ENCODE data around the gene CD68.
A peak's percentile ranks its signal among the peaks of the same experiment; 100 is the strongest.
"Not testable (repeated sequence)": the region's sequence is repeated elsewhere in the genome, so short reads cannot be mapped to it uniquely, and the experiment has no call there.

Gene CD68

GRCh38 chr17:7583253-7584109 is 4.0 kb downstream of the CD68 start, which contains the start of gene MPDU1:
TSS of gene MPDU1 (plus strand) at chr17:7583852. CDS start at chr17:7583863, 11 bp downstream.
- H3K36me3 Mint-ChIP-seq (ENCODE audit: low read depth), result peaks cover 85% of the 10 kb centered on the region
- H3K4me3 Mint-ChIP-seq, result peak within 1 kb of the TSS; percentile 95
- peak; percentile 96 for DNase-seq
- H3K27me3 Mint-ChIP-seq, result no peaks in the 10 kb centered on the region
- peak within 1 kb of the TSS; percentile 100 for H3K27ac Mint-ChIP-seq
- peaks cover 62% of the 10 kb centered on the region for H3K4me1 Mint-ChIP-seq (ENCODE audit: low read depth)
- no peaks in the 10 kb centered on the region for H3K9me3 Mint-ChIP-seq

GRCh38 chr17:7586673-7587419 is 7.4 kb downstream of the CD68 start:
- Mint-ChIP-seq H3K36me3 (ENCODE audit: low read depth) (peaks cover 85% of the 10 kb centered on the region), H3K27ac (peak overlapping the region; percentile 71), H3K27me3 (no peaks in the 10 kb centered on the region), H3K9me3 (no peaks in the 10 kb centered on the region), H3K4me1 (ENCODE audit: low read depth) (peaks cover 35% of the 10 kb centered on the region), H3K4me3 (no peak overlapping the region)
- no peak for DNase-seq

GRCh38 chr17:7587420-7588151 is 8.1 kb downstream of the CD68 start:
- Mint-ChIP-seq H3K9me3 (no peaks in the 10 kb centered on the region), H3K27me3 (no peaks in the 10 kb centered on the region), H3K4me1 (ENCODE audit: low read depth) (peaks cover 27% of the 10 kb centered on the region), H3K4me3 (no peak overlapping the region), H3K27ac (peak overlapping the region; percentile 71), H3K36me3 (ENCODE audit: low read depth) (peaks cover 86% of the 10 kb centered on the region)
- no peak for DNase-seq

- Mint-ChIP-seq H3K9me3 (no peaks in the 10 kb centered on the region), H3K36me3 (ENCODE audit: low read depth) (peaks cover 89% of the 10 kb centered on the region), H3K4me3 (no peak overlapping the region), H3K27ac (no peak overlapping the region), H3K27me3 (no peaks in the 10 kb centered on the region), H3K4me1 (ENCODE audit: low read depth) (peaks cover 20% of the 10 kb centered on the region)
- DNase-seq, result no peak
Measured at GRCh38 chr17:7588553-7589203, 9.2 kb downstream of the CD68 start.

GRCh38 chr17:7589204-7589868 is 9.9 kb downstream of the CD68 start:
- no peak overlapping the region for H3K4me3 Mint-ChIP-seq
- H3K4me1 Mint-ChIP-seq (ENCODE audit: low read depth), result peaks cover 19% of the 10 kb centered on the region
- no peaks in the 10 kb centered on the region for H3K27me3 Mint-ChIP-seq
- no peak overlapping the region for H3K27ac Mint-ChIP-seq
- H3K9me3 Mint-ChIP-seq, result no peaks in the 10 kb centered on the region
- peak; percentile 82 for DNase-seq
- peaks cover 89% of the 10 kb centered on the region for H3K36me3 Mint-ChIP-seq (ENCODE audit: low read depth)

- Mint-ChIP-seq H3K4me1 (ENCODE audit: low read depth) (peaks cover 14% of the 10 kb centered on the region), H3K27ac (peak within 1 kb of the TSS; percentile 79), H3K4me3 (no peak within 1 kb of the TSS), H3K27me3 (no peaks in the 10 kb centered on the region), H3K9me3 (no peaks in the 10 kb centered on the region), H3K36me3 (ENCODE audit: low read depth) (peaks cover 87% of the 10 kb centered on the region)
- peak; percentile 46 for DNase-seq
Measured at GRCh38 chr17:7589891-7590691, 10.7 kb downstream of the CD68 start, which contains the start of gene SOX15. TSS of gene SOX15 (minus strand) at chr17:7590094. CDS start at chr17:7589676, 418 bp downstream.

GRCh38 chr17:7590743-7591142 is 11.3 kb downstream of the CD68 start:
- H3K4me1 Mint-ChIP-seq (ENCODE audit: low read depth), result peaks cover 9% of the 10 kb centered on the region
- peaks cover 89% of the 10 kb centered on the region for H3K36me3 Mint-ChIP-seq (ENCODE audit: low read depth)
- H3K27me3 Mint-ChIP-seq, result no peaks in the 10 kb centered on the region
- H3K4me3 Mint-ChIP-seq, result no peak overlapping the region
- H3K9me3 Mint-ChIP-seq, result no peaks in the 10 kb centered on the region
- peak overlapping the region; percentile 79 for H3K27ac Mint-ChIP-seq
- DNase-seq, result no peak

- H3K9me3 Mint-ChIP-seq, result no peaks in the 10 kb centered on the region
- H3K4me3 Mint-ChIP-seq, result no peak overlapping the region
- peak overlapping the region; percentile 26 for H3K27ac Mint-ChIP-seq
- peaks cover 89% of the 10 kb centered on the region for H3K36me3 Mint-ChIP-seq (ENCODE audit: low read depth)
- DNase-seq, result no peak
- H3K4me1 Mint-ChIP-seq (ENCODE audit: low read depth), result peaks cover 6% of the 10 kb centered on the region
- no peaks in the 10 kb centered on the region for H3K27me3 Mint-ChIP-seq
Measured at GRCh38 chr17:7591596-7591995, 12.2 kb downstream of the CD68 start.

- Mint-ChIP-seq H3K27ac (peak overlapping the region; percentile 5), H3K27me3 (no peaks in the 10 kb centered on the region), H3K9me3 (no peaks in the 10 kb centered on the region), H3K36me3 (ENCODE audit: low read depth) (peaks cover 90% of the 10 kb centered on the region), H3K4me1 (ENCODE audit: low read depth) (peaks cover 4% of the 10 kb centered on the region), H3K4me3 (no peak overlapping the region)
- DNase-seq, result no peak
Measured at GRCh38 chr17:7592422-7593021, 13.1 kb downstream of the CD68 start.

GRCh38 chr17:7593296-7593695 is 13.9 kb downstream of the CD68 start:
- Mint-ChIP-seq H3K27ac (peak overlapping the region; percentile 15), H3K4me3 (no peak overlapping the region), H3K4me1 (ENCODE audit: low read depth) (peaks cover 3% of the 10 kb centered on the region), H3K27me3 (no peaks in the 10 kb centered on the region), H3K9me3 (no peaks in the 10 kb centered on the region), H3K36me3 (ENCODE audit: low read depth) (peaks cover 86% of the 10 kb centered on the region)
- no peak for DNase-seq

- H3K27me3 Mint-ChIP-seq; H3K4me1 Mint-ChIP-seq (ENCODE audit: low read depth); H3K4me3 Mint-ChIP-seq; DNase-seq; H3K9me3 Mint-ChIP-seq; H3K27ac Mint-ChIP-seq: not testable (repeated sequence)
- H3K36me3 Mint-ChIP-seq (ENCODE audit: low read depth), result peaks cover 90% of the 10 kb centered on the region
Measured at GRCh38 chr17:7597561-7597960, 18.1 kb downstream of the CD68 start.

GRCh38 chr17:7606280-7606679 is 26.8 kb downstream of the CD68 start:
- no peaks in the 10 kb centered on the region for H3K9me3 Mint-ChIP-seq
- H3K36me3 Mint-ChIP-seq (ENCODE audit: low read depth), result peaks cover 69% of the 10 kb centered on the region
- peak overlapping the region; percentile 50 for H3K27ac Mint-ChIP-seq
- peaks cover 20% of the 10 kb centered on the region for H3K4me1 Mint-ChIP-seq (ENCODE audit: low read depth)
- DNase-seq, result no peak
- H3K27me3 Mint-ChIP-seq, result no peaks in the 10 kb centered on the region
- H3K4me3 Mint-ChIP-seq, result no peak overlapping the region

- peaks cover 52% of the 10 kb centered on the region for H3K36me3 Mint-ChIP-seq (ENCODE audit: low read depth)
- peaks cover 46% of the 10 kb centered on the region for H3K4me1 Mint-ChIP-seq (ENCODE audit: low read depth)
- no peaks in the 10 kb centered on the region for H3K27me3 Mint-ChIP-seq
- H3K27ac Mint-ChIP-seq, result no peak overlapping the region
- H3K9me3 Mint-ChIP-seq, result no peaks in the 10 kb centered on the region
- no peak for DNase-seq
- no peak overlapping the region for H3K4me3 Mint-ChIP-seq
Measured at GRCh38 chr17:7610641-7611040, 31.2 kb downstream of the CD68 start.
